Measurements from ENCODE around the gene KCNS1. TPM values are rescaled to one million over a fixed set of nuclear protein-coding genes. Genes with fewer than 3 reads are reported as not detected.

Gene KCNS1
- total and polyA plus RNA-seq, 2 experiments from 2014 or later = 0.37 to 3.2 TPM

- Histone ChIP-seq H3K27me3 (ENCODE audit: insufficient read depth) (no peaks in the 10 kb centered on the region), H3K4me1 (ENCODE audit: insufficient read depth) (peaks cover 4% of the 10 kb centered on the region; the same call in 1 of the 2 replicates), H3K27ac (ENCODE audit: low read depth) (no peak overlapping the region), H3K79me2 (replicated peaks; ENCODE audit: insufficient read depth) (no peaks in the 10 kb centered on the region), H4K20me1 (replicated peaks; ENCODE audit: insufficient read depth) (no peaks in the 10 kb centered on the region), H3F3A (replicated peaks; ENCODE audit: low read depth) (no peaks in the 10 kb centered on the region), H3K9me2 (ENCODE audit: insufficient read depth) (no peaks in the 10 kb centered on the region), H3K4me2 (peak overlapping the region; percentile 67; the same call in 1 of the 2 replicates), H3K36me3 (ENCODE audit: insufficient read depth) (no peaks in the 10 kb centered on the region), H3K4me3 (no peak overlapping the region), H2AFZ (peak overlapping the region; percentile 38; the same call in 1 of the 2 replicates)
- ATAC-seq (peak; percentile 71), DNase-seq (ENCODE audit: low spot score) (peak; percentile 83)
- H3K4me3 Mint-ChIP-seq = no peak overlapping the region
- no peaks in the 10 kb centered on the region for H3K36me3 Mint-ChIP-seq (ENCODE audit: low read depth)
- H3K9me3 Mint-ChIP-seq = no peaks in the 10 kb centered on the region
- H3K27ac Mint-ChIP-seq = no peak overlapping the region
- TF ChIP-seq ZNF114 (CRISPR knock-in tag; IDR thresholded peaks at IDR 0.05) = no peak
- no peak for TF ChIP-seq STAT1 (IDR thresholded peaks at IDR 0.05; ENCODE audit: unreplicated experiment)
- TF ChIP-seq CTCF (conservative IDR thresholded peaks at IDR 0.05; ENCODE audit: low read depth in 2 of 2) = peak; percentile 74 to 84
- no peak for TF ChIP-seq ZNF462 (CRISPR knock-in tag; IDR thresholded peaks at IDR 0.05)
- TF ChIP-seq POLR2AphosphoS5 (IDR thresholded peaks at IDR 0.05; ENCODE audit: low read depth) = no peak
- peaks cover 8% of the 10 kb centered on the region for H3K27me3 Mint-ChIP-seq (ENCODE audit: insufficient read depth, low read depth, poor library complexity)
- peaks cover 10% of the 10 kb centered on the region; the same call in 2 of the 3 replicates for H3K4me1 Mint-ChIP-seq
Observed at GRCh38 chr20:45111799-45112471, 11.0 kb upstream of the KCNS1 start.

Measured in GM23338 (cell line).